Measurements from ENCODE around the gene ABHD1.

- TF ChIP-seq CTCF (IDR thresholded peaks at IDR 0.05), result no peak
- TF ChIP-seq POLR2A (IDR thresholded peaks at IDR 0.05), result no peak
Measured at GRCh38 chr2:27170581-27171337, 47.1 kb downstream of the ABHD1 start.

Data from body of pancreas (tissue), 4 donors.